Gastrocnemius medialis (tissue), 4 donors: ENCODE measurements around the gene IL2RA.

ENCODE experiments used
- CTCF ChIP-seq, 5 experiments: fragments of 450-650 bp in 3 of 5; fragments of 200-600 bp in 2 of 5; sonication (generic) in 2 of 5; IDR thresholded peaks in 4 of 5; conservative IDR thresholded peaks in 1 of 5; 1 replicate in 4 of 5; 2 replicates in 1 of 5; pipeline ENCODE4 v1.5.1; 2016 to 2019; ENCODE audit warnings: antibody characterized with exemption in 5 of 5, mild to moderate bottlenecking in 3 of 5, moderate library complexity in 3 of 5
- POLR2A ChIP-seq, 2 donors: fragments of 450-650 bp; IDR thresholded peaks; one replicate each; pipeline ENCODE4 v1.6.1; 2017; ENCODE audit warnings: antibody characterized with exemption in 2 of 2, mild to moderate bottlenecking in 2 of 2, moderate library complexity in 2 of 2

- no peak for TF ChIP-seq CTCF (IDR thresholded peaks at IDR 0.05 in 4 of 5, conservative IDR thresholded peaks at IDR 0.05 in 1 of 5)
- TF ChIP-seq POLR2A (IDR thresholded peaks at IDR 0.05): no peak
Measured at GRCh38 chr10:5968681-5969453, 93.3 kb downstream of the IL2RA start.
